H54 (cell line): ENCODE data around the gene SDHD.

Source experiments
- DNase-seq: peaks from one replicate; pipeline ENCODE4 v3.0.0; 2011; ENCODE audit warnings: low spot score, mixed read lengths; ENCODE audit not compliant: insufficient read length
- FAIRE-seq: peaks from 3 replicates; lab custom pipeline; 2011; peaks lifted over from hg19 to GRCh38; lab: Jason Lieb, UNC
- POLR2A ChIP-seq: IDR thresholded peaks from 2 replicates; pipeline ENCODE4 v1.6.1; 2011; ENCODE audit warnings: low read depth, mild to moderate bottlenecking, low read length

The SDHD gene

DNA sequence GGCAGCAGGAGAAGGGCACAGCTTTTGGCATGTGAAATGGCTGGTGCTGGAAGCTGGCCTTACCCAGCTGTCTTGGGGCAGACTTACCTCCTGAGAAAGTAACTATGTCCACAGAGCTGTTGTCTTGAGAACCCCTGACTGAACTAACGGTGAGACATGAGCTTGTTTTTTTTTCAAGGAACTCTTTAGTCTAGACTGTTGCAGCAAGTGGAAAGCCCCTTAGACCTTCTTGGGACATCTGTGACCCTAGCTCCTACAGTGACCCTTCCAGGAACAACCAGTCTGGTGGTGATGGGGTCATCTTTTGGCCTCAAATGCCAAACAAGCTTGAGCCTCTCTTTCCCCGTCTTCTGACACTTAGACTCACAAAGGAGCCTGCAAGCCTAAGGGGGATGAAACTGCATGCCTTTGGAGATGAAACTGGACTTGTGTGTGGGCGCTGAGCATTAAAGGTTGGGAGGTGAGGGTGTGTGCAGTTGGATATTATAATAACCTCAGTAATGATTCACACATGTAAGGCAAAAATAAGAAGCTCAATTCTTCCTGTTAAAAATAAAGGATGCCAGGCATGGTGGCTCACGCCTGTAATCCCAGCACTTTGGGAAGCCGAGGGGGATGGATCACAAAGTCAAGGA is 35.4 kb downstream of the SDHD start:
- DNase-seq (no peak), FAIRE-seq (no peak)
- TF ChIP-seq POLR2A, result no peak

DNA sequence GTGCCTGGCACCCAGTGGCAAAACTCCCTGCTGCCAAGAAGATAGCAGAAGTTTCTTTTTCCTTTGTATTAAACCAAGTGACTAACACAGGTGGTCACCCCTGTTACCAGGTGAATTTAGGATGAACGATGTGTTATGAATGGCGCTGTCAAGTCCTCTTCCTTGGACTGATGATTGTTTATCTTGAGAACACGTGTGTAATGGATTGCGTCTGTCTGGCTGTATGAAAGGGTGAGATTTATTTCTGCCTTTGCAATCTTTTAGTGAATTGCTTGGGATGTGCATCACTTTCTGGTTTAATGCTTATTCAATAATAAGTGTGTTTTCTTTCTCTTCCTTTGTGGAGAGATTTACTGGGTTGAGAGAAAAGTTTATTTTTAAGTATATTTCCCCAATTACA is 36.5 kb downstream of the SDHD start:
- DNase-seq (no peak), FAIRE-seq (no peak)
- no peak for TF ChIP-seq POLR2A

DNA sequence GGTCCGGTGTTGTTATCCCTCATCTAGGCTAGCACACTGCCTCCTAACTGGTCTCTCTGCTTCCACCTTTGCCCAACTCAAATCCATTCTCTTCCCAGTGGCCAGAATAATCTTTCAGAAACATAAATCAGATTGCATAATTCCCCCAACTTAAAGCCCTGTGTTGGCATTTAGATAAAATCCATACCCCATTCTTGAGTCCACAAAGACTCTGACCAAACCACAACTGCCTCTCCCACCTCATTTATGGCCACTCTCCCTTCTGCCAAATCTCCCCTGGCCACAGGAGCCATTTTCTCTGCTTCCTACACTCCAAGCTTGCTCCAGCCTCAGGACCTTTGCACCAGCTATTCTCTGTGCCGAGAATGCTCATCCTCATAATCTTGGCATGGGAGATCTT is 40.4 kb downstream of the SDHD start:
- FAIRE-seq, result no peak
- TF ChIP-seq POLR2A, result no peak
- no peak for DNase-seq

DNA sequence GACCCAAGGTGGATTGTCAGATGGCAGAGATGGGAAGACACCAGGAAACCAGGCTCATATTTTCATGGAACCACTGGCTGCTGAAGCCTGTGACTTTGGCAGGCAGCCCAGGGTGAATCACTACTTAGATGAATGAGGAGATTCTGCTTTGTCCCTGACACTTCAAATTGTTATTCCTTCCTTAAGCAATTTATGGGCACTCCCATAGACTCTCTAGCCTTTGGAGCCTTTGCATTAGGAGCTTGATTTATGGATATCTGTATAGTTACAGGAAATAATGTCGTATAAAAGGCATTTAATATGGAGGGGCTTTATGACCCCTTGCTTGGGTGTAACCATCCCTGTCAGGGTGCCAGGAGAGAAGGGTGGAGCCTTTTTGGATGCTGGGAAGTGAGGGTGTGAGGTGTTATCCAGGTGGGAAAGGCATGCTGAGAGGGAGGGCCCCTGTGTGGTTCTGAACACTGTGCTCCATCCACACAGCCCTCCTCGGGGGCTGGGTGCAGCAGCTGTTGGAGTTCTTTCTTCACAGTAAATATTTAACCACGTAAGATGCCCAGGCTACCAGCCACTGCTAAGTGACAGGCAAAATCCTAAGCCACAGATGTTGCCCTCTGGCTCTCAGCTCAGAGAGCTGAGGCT is 41.9 kb downstream of the SDHD start:
- no peak for TF ChIP-seq POLR2A
- FAIRE-seq (peak; percentile 95), DNase-seq (peak; percentile 37)

DNA sequence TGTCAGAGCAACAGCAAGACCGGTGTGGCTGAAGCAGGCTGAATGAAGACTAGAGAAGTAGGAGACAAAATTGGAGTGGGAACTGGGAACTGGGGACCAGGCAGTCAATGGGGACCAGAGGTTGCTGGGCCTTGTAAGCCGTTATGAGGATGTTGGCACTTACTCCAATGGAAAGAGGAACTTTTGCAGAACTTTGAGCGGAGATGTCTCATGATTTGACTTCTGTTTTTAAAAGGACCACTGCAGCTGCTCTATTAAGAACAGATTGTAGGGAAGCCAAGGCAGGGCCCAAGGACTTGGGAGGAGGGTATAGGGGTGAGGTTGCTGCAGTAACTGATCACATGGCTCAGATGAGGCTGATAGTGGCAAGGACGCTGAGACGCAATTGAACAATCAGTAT is 43.0 kb downstream of the SDHD start:
- no peak for FAIRE-seq
- TF ChIP-seq POLR2A, result no peak

DNA sequence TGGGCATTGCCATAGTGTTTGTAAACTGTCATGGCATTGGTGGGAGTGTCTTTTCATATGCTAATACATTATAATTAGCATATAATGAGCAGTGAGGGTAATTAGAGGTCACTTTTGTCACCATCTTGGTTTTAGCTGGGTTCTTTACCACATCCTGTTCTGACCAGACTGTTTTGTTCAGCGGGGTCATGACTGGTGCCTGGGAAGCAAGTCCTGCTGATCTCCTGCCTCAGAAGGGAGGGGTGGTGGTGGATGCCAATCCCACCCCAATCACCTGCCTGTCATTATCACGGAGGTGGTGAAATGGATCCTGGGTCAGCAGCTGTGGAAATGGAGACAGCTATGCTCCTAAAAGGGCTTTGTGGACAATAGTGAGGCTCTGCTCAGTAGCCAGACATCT is 46.1 kb downstream of the SDHD start:
- FAIRE-seq (no peak), DNase-seq (no peak)
- TF ChIP-seq POLR2A, result no peak

More for the DNA sequence above, 43.0 kb downstream of the SDHD start:
- DNase-seq, result no peak

DNA sequence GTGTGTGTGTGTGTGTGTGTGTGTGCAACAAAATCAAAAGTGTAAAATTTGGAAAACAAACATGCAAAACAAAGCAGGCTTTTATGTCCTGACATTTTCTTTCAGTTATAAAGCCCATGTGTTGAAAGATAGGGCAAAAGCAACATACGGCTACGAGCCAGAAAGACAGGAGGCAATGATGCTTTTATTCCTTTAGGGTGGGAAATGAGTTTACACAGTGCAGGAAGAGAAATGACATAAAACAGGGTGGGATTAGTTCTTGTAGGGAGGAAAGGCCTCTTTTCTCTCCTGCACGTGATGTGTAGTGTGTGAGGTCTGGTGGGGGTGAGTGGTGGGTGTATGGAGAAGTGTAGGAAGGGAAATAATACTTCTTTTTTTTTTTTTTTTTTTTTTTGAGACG is 47.8 kb downstream of the SDHD start:
- DNase-seq (no peak), FAIRE-seq (no peak)
- no peak for TF ChIP-seq POLR2A

DNA sequence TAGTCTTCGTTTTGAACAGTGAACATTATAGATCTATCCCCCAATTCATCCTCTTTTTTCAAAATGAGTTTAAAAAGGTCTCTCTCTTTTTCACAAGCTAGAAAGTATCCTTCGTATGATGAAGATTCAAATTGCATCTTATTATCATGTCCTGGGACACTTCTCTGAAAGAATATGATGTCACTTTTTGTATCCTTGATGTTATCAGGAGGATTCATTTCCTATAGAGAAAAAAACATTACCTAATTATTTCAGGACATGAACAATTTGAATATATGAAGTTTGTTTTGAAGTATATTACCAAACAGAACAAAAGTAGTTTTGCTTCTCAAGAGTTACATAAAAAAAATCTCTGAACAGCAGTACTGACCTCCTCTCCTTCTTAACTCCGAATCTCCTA is 56.9 kb downstream of the SDHD start:
- FAIRE-seq (no peak), DNase-seq (no peak)
- TF ChIP-seq POLR2A, result no peak
